Measurements from ENCODE around the gene CCDC83. TPM values are rescaled to one million over a fixed set of nuclear protein-coding genes. Genes with fewer than 3 reads are reported as not detected.
A peak's percentile ranks its signal among the peaks of the same experiment; 100 is the strongest.
"Not testable (repeated sequence)": the region's sequence is repeated elsewhere in the genome, so short reads cannot be mapped to it uniquely, and the experiment has no call there.

CCDC83 gene
- polyA plus RNA-seq, 1 donor = not detected

DNA sequence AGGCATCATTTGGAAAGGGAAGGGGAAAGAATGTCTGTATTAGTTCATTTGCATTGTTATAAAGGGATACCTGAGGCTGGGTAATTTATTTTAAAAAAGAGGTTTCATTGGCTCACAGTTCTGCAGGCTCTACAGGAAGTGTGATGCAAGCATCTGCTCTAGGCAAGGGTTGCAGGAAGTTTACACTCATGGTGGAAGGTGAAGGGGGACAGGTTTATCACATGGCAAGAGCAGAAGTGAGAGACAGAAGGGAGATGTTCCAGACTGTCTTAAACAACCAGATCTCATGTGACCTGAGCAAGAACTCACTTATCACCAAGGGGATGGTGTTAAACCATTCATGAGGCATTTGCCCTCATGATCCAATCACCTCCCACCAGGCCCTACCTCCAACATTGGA is 90.6 kb downstream of the CCDC83 start:
- no peak for DNase-seq

DNA sequence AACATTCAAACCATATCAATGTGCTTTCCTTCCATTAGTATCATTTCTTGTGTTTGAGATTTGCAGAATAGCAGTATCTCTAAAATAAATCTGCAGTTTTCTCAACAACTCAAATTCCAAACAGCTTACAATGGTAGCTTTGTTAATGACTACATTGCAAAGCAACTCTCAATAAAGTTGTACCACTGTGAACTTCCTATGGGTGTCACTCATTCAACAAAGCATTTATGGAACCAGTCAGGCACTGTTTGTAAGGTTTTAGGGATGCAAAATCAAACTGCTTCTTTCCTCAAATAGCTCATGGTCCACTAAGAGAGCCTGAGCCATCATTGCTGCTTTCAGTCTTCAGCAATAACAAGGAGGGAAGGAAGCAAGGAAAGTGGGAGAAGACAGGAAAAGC is 91.0 kb downstream of the CCDC83 start:
- no peak for DNase-seq

- peak; percentile 29 for DNase-seq
These were observed 92.5 kb downstream of the CCDC83 start for GRCh38 chr11:85947431-85948272.

- DNase-seq = no peak
These were observed 93.7 kb downstream of the CCDC83 start for GRCh38 chr11:85948884-85949283.

- DNase-seq = no peak
These were observed 94.6 kb downstream of the CCDC83 start for GRCh38 chr11:85949798-85950197.

GRCh38 chr11:85950317-85951048 is 95.3 kb downstream of the CCDC83 start:
- no peak for DNase-seq

- DNase-seq = no peak
These were observed 95.8 kb downstream of the CCDC83 start for GRCh38 chr11:85951049-85951405.

GRCh38 chr11:85951428-85952107 is 96.4 kb downstream of the CCDC83 start:
- no peak for DNase-seq

DNA sequence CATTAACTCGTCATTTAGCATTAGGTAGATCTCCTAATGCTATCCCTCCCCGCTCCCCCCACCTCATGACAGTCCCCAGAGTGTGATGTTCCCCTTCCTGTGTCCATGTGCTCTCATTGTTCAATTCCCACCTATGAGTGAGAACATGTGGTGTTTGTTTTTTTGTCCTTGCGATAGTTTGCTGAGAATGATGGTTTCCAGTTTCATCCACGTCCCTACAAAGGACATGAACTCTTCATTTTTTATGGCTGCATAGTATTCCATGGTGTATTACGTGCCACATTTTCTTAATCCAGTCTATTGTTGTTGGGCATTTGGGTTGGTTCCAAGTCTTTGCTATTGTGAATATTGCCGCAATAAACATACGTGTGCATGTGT is 96.9 kb downstream of the CCDC83 start:
- DNase-seq = not testable (repeated sequence)

GRCh38 chr11:85953491-85954143 is 98.4 kb downstream of the CCDC83 start:
- no peak for DNase-seq

- no peak for DNase-seq
These were observed 100.3 kb downstream of the CCDC83 start for GRCh38 chr11:85955531-85955930.

DNA sequence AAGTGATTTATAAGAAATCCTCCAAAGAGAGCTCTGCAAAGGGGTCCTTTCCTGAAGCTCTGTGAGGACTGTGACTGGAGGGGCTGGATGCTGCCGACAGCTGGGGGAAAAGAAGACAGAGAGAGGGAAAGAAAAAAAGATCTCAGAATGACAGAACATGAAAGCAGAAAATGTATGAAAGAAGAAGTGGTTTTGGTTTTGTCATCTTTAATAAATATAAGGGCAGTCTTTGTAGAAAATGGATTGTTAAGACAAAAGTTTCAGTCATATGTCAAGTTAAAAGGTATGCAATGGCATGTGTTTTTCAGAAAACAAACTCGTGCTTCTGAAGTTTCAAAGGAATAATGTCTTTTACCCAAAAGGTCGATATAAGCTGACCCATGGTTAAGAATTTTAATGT is 105.5 kb downstream of the CCDC83 start:
- DNase-seq = no peak

DNA sequence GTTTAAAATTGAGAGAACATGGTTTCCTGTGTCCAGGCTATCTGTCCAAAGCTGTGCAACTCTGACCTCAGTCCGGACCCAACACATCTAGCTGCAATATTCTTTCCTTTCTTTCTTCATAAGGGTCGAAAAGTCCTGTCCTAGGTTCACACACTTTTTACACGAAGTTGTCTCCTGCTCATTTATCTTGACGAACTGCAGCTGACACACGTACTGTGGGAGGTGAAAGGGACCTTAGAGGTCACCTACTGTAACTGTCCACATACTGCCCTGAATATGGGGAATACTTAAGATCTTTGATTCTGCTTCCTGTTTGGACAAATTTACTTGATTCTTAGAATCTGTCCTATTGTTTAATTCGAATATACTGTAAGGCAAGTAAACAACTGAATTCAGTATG is 105.9 kb downstream of the CCDC83 start:
- no peak for DNase-seq

DNA sequence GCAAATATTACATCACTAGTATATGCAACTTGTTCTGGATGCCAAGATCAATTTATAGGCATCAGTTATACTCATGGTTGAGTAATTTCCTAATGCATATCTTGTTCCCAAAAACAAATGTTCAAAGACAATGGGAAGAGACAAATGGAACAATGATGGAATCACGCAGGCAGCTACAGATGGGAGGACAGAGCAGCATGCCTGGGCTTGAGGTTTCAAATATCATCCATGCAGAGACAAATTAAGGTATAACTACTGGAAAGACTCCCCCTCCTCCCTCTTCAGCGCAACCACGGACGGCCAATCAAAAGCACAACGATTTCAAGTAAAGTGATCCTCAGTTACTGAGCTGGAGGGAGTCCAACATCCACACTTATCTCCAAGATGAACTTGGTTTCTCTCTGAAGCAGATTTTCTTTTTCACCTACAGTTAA is 106.8 kb downstream of the CCDC83 start:
- DNase-seq = peak; percentile 20

GRCh38 chr11:85965202-85965601 is 110.0 kb downstream of the CCDC83 start:
- no peak for DNase-seq

GRCh38 chr11:85967457-85967856 is 112.3 kb downstream of the CCDC83 start:
- no peak for DNase-seq

Other genes starting within 250 kb of the CCDC83 start
- gene DLG2, start 228.0 kb upstream of the CCDC83 start, polyA plus RNA-seq (ENCODE audit: insufficient read length) = 14.7 TPM
- gene TMEM126B, start 226.8 kb upstream of the CCDC83 start, polyA plus RNA-seq (ENCODE audit: insufficient read length) = 36.0 TPM
- gene TMEM126A, start 207.4 kb upstream of the CCDC83 start, polyA plus RNA-seq (ENCODE audit: insufficient read length) = 30.2 TPM
- gene CREBZF, start 190.3 kb upstream of the CCDC83 start, polyA plus RNA-seq (ENCODE audit: insufficient read length) = 50.5 TPM
- gene CCDC89, start 169.2 kb upstream of the CCDC83 start, polyA plus RNA-seq (ENCODE audit: insufficient read length) = 1.9 TPM
- gene SYTL2, start 44.2 kb upstream of the CCDC83 start, polyA plus RNA-seq (ENCODE audit: insufficient read length) = 69.7 TPM
- 109 TPM for gene PICALM, start 213.7 kb downstream of the CCDC83 start, polyA plus RNA-seq (ENCODE audit: insufficient read length)